A549 (cell line): ENCODE measurements around the gene RIMS1.

Source experiments
- CEBPB ChIP-seq, 2 experiments: fragments of >200 bp in 1 of 2; sonication (Bioruptor Twin) in 1 of 2; formaldehyde crosslinking in 1 of 2; IDR thresholded peaks; 2 replicates each; pipeline ENCODE4 v1.6.1; 2012 to 2016
- CHD2 ChIP-seq: fragments of 150-350 bp; IDR thresholded peaks from 2 replicates; pipeline ENCODE4 v1.6.1; 2014; ENCODE audit warnings: low read length; ENCODE audit not compliant: partially characterized antibody
- CTCF ChIP-seq: fragments of >200 bp; sonication (Bioruptor Twin); formaldehyde crosslinking; IDR thresholded peaks from 3 replicates; pipeline ENCODE4 v1.5.1; 2016
- EP300 ChIP-seq, 2 experiments: fragments of >200 bp; sonication (Bioruptor Twin); formaldehyde crosslinking; IDR thresholded peaks; 2 replicates in 1 of 2; 3 replicates in 1 of 2; pipeline ENCODE4 v1.6.1; 2016 to 2017
- KDM1A ChIP-seq: fragments of 200-600 bp; sonication (generic); IDR thresholded peaks from 2 replicates; pipeline ENCODE4 v1.6.1; 2016; ENCODE audit warnings: low read depth, mild to moderate bottlenecking
- KDM5A ChIP-seq: fragments of 200-600 bp; sonication (generic); IDR thresholded peaks from 2 replicates; pipeline ENCODE4 v1.6.1; 2016; ENCODE audit warnings: antibody characterized with exemption, mild to moderate bottlenecking
- MAFK ChIP-seq: fragments of 450-650 bp; IDR thresholded peaks from 2 replicates; pipeline ENCODE4 v1.6.1; 2014; ENCODE audit not compliant: partially characterized antibody
- MAX ChIP-seq: IDR thresholded peaks from 2 replicates; pipeline ENCODE4 v1.6.1; 2012
- MAZ ChIP-seq: fragments of 150-350 bp; IDR thresholded peaks from 2 replicates; pipeline ENCODE4 v1.6.1; 2014; ENCODE audit warnings: antibody characterized with exemption, low read depth, low read length, borderline replicate concordance
- MYC ChIP-seq: IDR thresholded peaks from 2 replicates; pipeline ENCODE4 v1.6.1; 2012; ENCODE audit warnings: mild to moderate bottlenecking, inconsistent platforms, low read length, improper control_type of control experiment, borderline replicate concordance
- PHF8 ChIP-seq: fragments of 200-600 bp; sonication (generic); IDR thresholded peaks from 2 replicates; pipeline ENCODE4 v1.6.1; 2016; ENCODE audit warnings: low read depth, mild to moderate bottlenecking, antibody characterized with exemption, moderate library complexity, borderline replicate concordance
- POLR2A ChIP-seq: IDR thresholded peaks from 2 replicates; pipeline ENCODE4 v1.6.1; 2012; ENCODE audit warnings: mild to moderate bottlenecking, low read length
- SREBF2 ChIP-seq: fragments of 450-650 bp; IDR thresholded peaks from 2 replicates; pipeline ENCODE4 v1.6.1; 2014; ENCODE audit warnings: mild to moderate bottlenecking, moderate library complexity
- ZFP36 ChIP-seq: fragments of 450-650 bp; IDR thresholded peaks from 2 replicates; pipeline ENCODE4 v1.6.1; 2014; ENCODE audit warnings: borderline replicate concordance; ENCODE audit not compliant: partially characterized antibody

- TF ChIP-seq CHD2 (no peak), CEBPB (IDR thresholded peaks at IDR 0.05) (no peak), CTCF (no peak), SREBF2 (no peak), PHF8 (no peak), MAZ (no peak), KDM5A (no peak), MYC (no peak), MAX (no peak), POLR2A (no peak), EP300 (IDR thresholded peaks at IDR 0.05) (no peak), KDM1A (no peak), ZFP36 (no peak), MAFK (no peak)
Observed at GRCh38 chr6:72316675-72317380, 430.5 kb downstream of the RIMS1 start.
